ENCODE measurements around the gene STXBP1.
A peak's percentile ranks its signal among the peaks of the same experiment; 100 is the strongest.
"Not testable (repeated sequence)": the region's sequence is repeated elsewhere in the genome, so short reads cannot be mapped to it uniquely, and the experiment has no call there.

Gene STXBP1

GRCh38 chr9:127578952-127579853, 32.9 kb upstream of the STXBP1 start:
- Histone ChIP-seq H3K9ac (ENCODE audit: low read depth, low read length) (peak overlapping the region; percentile 90), H3K27me3 (ENCODE audit: control insufficient read depth, insufficient read depth, low read length) (no peaks in the 10 kb centered on the region), H3K4me3 (ENCODE audit: low read length) (peak overlapping the region; percentile 72), H3K36me3 (ENCODE audit: insufficient read depth, low read length) (peaks cover 5% of the 10 kb centered on the region), H3K4me1 (ENCODE audit: control insufficient read depth, insufficient read depth, low read length) (peaks cover 58% of the 10 kb centered on the region), H3K9me3 (replicated peaks; ENCODE audit: low read length) (peaks cover 6% of the 10 kb centered on the region), H3K4me2 (ENCODE audit: low read length) (peak overlapping the region; percentile 92)

DNA sequence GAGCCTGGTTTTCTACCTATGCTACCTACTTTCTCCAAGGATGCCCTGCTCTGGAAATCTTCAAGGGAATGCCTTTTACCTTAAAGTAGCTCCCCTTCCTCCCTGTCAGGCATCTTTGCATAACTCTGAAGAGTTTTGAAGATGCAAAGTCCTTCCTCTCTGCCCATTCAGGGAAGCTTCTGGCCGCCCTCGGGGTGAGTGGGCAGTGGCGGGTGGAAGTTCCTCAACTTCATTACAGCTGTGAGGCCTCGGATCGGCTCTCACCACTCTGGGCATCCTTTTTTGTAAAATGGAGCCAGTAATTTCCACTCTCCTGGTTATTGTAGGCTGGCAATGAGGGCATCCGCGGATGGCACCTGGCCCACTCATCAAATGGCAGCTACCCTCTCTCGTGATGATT, 31.7 kb upstream of the STXBP1 start:
- Histone ChIP-seq H3K4me2 (ENCODE audit: low read length) (peak overlapping the region; percentile 92), H3K9me3 (replicated peaks; ENCODE audit: low read length) (peaks cover 6% of the 10 kb centered on the region), H3K4me3 (ENCODE audit: low read length) (peak overlapping the region; percentile 72), H3K27me3 (ENCODE audit: control insufficient read depth, insufficient read depth, low read length) (no peaks in the 10 kb centered on the region), H3K4me1 (ENCODE audit: control insufficient read depth, insufficient read depth, low read length) (peaks cover 53% of the 10 kb centered on the region), H3K36me3 (ENCODE audit: insufficient read depth, low read length) (peaks cover 5% of the 10 kb centered on the region), H3K9ac (ENCODE audit: low read depth, low read length) (peak overlapping the region; percentile 39)

DNA sequence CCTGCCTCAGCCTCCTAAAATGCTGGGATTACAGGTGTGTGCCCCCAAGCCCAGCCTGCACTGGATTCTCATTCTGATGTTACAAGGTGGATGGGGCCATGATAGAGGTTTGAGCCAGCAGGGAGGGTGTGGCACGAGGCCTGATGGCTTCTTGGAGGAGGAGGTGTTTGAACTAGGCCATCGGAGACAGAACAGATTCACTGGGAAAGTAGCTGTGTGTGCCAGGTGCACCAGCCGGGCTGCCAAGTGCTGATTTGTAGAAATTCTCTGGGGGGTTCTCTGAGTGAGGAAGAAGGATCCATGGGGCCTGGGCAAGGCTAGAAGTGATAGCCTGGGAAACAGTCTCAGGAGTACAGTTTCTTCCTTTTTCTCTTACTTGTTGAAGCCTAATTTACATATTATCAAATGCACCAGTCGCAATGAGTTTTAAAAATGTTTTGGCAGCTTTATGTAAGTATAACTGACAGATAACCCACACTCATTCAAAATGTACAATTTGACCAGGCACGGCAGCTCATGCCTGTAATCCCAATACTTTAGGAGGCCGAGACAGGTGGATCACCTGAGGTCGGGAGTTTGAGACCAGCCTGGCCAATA, 31.1 kb upstream of the STXBP1 start:
- Histone ChIP-seq H3K27me3 (ENCODE audit: control insufficient read depth, insufficient read depth, low read length) (no peaks in the 10 kb centered on the region), H3K36me3 (ENCODE audit: insufficient read depth, low read length) (peaks cover 5% of the 10 kb centered on the region), H3K4me2 (ENCODE audit: low read length) (peak overlapping the region; percentile 92), H3K9me3 (replicated peaks; ENCODE audit: low read length) (peaks cover 6% of the 10 kb centered on the region), H3K4me1 (ENCODE audit: control insufficient read depth, insufficient read depth, low read length) (peaks cover 54% of the 10 kb centered on the region), H3K4me3 (ENCODE audit: low read length) (peak overlapping the region; percentile 72), H3K9ac (ENCODE audit: low read depth, low read length) (no peak overlapping the region)

- peaks cover 35% of the 10 kb centered on the region for H3K4me1 ChIP-seq (ENCODE audit: control insufficient read depth, insufficient read depth, low read length)
Observed at GRCh38 chr9:127584474-127584805, 27.6 kb upstream of the STXBP1 start.

DNA sequence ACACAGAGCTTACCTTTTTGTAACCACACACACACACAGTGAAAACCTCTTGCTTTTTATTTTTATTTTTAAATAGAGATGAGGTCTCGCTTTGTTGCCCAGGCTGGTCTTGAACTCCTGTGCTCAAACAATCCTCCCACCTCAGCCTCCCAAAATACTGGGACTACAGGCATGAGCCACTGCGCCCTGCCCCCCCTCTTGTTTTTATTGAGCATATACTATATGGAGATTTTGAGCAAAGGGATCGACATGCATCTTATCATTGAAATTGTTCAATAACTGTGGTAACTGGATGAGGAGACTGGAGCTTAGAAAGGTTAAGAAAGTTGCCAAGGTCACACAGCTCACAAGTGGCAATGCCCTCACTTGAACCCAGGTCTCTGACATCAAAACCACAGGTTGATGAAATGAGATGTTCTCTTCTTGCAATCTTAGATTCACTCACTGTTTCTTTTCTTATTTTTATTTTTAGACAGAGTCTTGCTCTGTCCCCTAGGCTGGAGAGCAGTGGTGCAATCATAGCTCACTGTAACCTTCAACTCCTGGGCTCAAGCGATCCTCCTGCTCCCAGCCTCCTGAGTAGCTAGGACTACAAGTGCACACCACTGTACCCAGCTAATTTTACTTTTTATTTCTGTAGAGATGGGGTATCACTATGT, 26.8 kb upstream of the STXBP1 start:
- H3K4me3 ChIP-seq (ENCODE audit: low read length): no peak overlapping the region
- no peak overlapping the region for H3K4me2 ChIP-seq (ENCODE audit: low read length)
- H3K36me3 ChIP-seq (ENCODE audit: insufficient read depth, low read length): peaks cover 9% of the 10 kb centered on the region
- H3K4me1 ChIP-seq (ENCODE audit: control insufficient read depth, insufficient read depth, low read length): peaks cover 26% of the 10 kb centered on the region
- no peak overlapping the region for H3K9ac ChIP-seq (ENCODE audit: low read depth, low read length)
- peaks cover 6% of the 10 kb centered on the region for H3K9me3 ChIP-seq (replicated peaks; ENCODE audit: low read length)
- H3K27me3 ChIP-seq (ENCODE audit: control insufficient read depth, insufficient read depth, low read length): no peaks in the 10 kb centered on the region

More at GRCh38 chr9:127584474-127584805, 27.6 kb upstream of the STXBP1 start:
- not testable (repeated sequence) for H3K9ac ChIP-seq (ENCODE audit: low read depth, low read length); H3K27me3 ChIP-seq (ENCODE audit: control insufficient read depth, insufficient read depth, low read length); H3K36me3 ChIP-seq (ENCODE audit: insufficient read depth, low read length); H3K9me3 ChIP-seq (replicated peaks; ENCODE audit: low read length); H3K4me2 ChIP-seq (ENCODE audit: low read length); H3K4me3 ChIP-seq (ENCODE audit: low read length)

- peaks cover 18% of the 10 kb centered on the region for H3K4me1 ChIP-seq (ENCODE audit: control insufficient read depth, insufficient read depth, low read length)
- no peak overlapping the region for H3K4me3 ChIP-seq (ENCODE audit: low read length)
- H3K36me3 ChIP-seq (ENCODE audit: insufficient read depth, low read length): peaks cover 5% of the 10 kb centered on the region
- H3K4me2 ChIP-seq (ENCODE audit: low read length): no peak overlapping the region
- peaks cover 6% of the 10 kb centered on the region for H3K9me3 ChIP-seq (replicated peaks; ENCODE audit: low read length)
- H3K27me3 ChIP-seq (ENCODE audit: control insufficient read depth, insufficient read depth, low read length): no peaks in the 10 kb centered on the region
- H3K9ac ChIP-seq (ENCODE audit: low read depth, low read length): no peak overlapping the region
Observed at GRCh38 chr9:127586096-127586495, 26.0 kb upstream of the STXBP1 start.

DNA sequence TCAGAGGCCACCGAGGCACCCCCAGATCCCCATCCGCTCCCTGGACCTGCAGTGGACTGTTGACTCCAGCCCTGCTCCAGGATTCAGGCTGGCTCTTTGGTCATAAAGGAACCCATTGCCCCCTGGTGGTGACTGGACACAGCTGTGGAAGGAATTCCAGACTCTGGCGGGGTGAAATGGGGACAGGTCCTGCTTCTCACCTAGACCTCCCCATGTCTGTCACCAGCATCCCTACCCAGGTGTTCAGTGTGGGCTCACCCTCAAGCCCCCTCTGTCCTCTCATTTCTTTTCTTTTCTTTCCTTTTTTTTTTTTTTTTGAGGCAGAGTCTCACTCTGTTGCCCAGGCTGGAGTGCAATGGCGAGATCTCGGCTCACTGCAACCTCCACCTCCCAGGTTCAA, 25.5 kb upstream of the STXBP1 start:
- H3K36me3 ChIP-seq (ENCODE audit: insufficient read depth, low read length): peaks cover 4% of the 10 kb centered on the region
- H3K4me2 ChIP-seq (ENCODE audit: low read length): no peak overlapping the region
- no peaks in the 10 kb centered on the region for H3K27me3 ChIP-seq (ENCODE audit: control insufficient read depth, insufficient read depth, low read length)
- H3K4me1 ChIP-seq (ENCODE audit: control insufficient read depth, insufficient read depth, low read length): peaks cover 17% of the 10 kb centered on the region
- H3K9ac ChIP-seq (ENCODE audit: low read depth, low read length): no peak overlapping the region
- peaks cover 6% of the 10 kb centered on the region for H3K9me3 ChIP-seq (replicated peaks; ENCODE audit: low read length)
- no peak overlapping the region for H3K4me3 ChIP-seq (ENCODE audit: low read length)

- H3K4me3 ChIP-seq (ENCODE audit: low read length): no peak overlapping the region
- no peak overlapping the region for H3K4me2 ChIP-seq (ENCODE audit: low read length)
- peaks cover 6% of the 10 kb centered on the region for H3K9me3 ChIP-seq (replicated peaks; ENCODE audit: low read length)
- no peaks in the 10 kb centered on the region for H3K27me3 ChIP-seq (ENCODE audit: control insufficient read depth, insufficient read depth, low read length)
- H3K36me3 ChIP-seq (ENCODE audit: insufficient read depth, low read length): peaks cover 6% of the 10 kb centered on the region
- no peak overlapping the region for H3K9ac ChIP-seq (ENCODE audit: low read depth, low read length)
- peaks cover 17% of the 10 kb centered on the region for H3K4me1 ChIP-seq (ENCODE audit: control insufficient read depth, insufficient read depth, low read length)
Observed at GRCh38 chr9:127587966-127588365, 24.1 kb upstream of the STXBP1 start.

DNA sequence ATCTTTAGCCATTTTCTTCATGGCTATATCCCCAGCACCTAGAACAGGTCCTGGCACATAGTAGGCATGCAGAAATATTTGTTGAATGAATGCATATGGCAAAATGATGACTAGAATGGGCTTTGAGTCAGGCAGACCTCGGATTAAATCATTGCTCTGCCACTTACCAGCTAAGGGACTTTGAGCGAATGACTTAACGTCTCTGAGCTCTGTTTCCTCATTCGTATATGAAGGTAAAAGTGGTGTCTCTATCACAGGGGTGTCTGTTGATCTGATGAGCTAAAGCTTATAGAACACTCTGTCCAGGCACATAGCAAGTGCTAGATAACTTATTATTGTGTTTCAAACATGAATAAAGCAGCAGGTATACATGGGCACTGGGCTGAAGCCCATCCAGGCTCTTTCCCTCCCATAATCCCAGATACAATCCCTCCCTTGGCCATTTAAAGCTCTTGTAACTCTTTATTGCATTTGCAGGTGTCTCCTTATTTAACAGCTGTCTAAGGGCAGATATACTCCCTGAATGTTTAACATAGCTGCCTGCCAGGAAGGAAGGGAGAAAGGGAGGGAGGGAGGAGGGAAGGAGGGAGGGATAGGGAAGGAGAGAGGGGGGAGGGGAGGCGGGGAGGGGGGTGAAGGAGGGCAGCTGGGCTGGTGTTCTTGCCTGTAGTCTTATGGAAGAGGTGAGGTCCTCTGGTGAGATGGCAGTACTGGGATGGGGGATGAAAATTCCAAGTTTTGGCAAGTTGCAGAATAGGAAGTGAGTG, 23.2 kb upstream of the STXBP1 start:
- no peak overlapping the region for H3K4me2 ChIP-seq (ENCODE audit: low read length)
- peaks cover 17% of the 10 kb centered on the region for H3K4me1 ChIP-seq (ENCODE audit: control insufficient read depth, insufficient read depth, low read length)
- peaks cover 8% of the 10 kb centered on the region for H3K36me3 ChIP-seq (ENCODE audit: insufficient read depth, low read length)
- no peak overlapping the region for H3K9ac ChIP-seq (ENCODE audit: low read depth, low read length)
- no peaks in the 10 kb centered on the region for H3K27me3 ChIP-seq (ENCODE audit: control insufficient read depth, insufficient read depth, low read length)
- no peaks in the 10 kb centered on the region for H3K9me3 ChIP-seq (replicated peaks; ENCODE audit: low read length)
- H3K4me3 ChIP-seq (ENCODE audit: low read length): no peak overlapping the region

GRCh38 chr9:127589955-127590370, 22.1 kb upstream of the STXBP1 start:
- Histone ChIP-seq H3K9ac (ENCODE audit: low read depth, low read length) (no peak overlapping the region), H3K27me3 (ENCODE audit: control insufficient read depth, insufficient read depth, low read length) (no peaks in the 10 kb centered on the region), H3K9me3 (replicated peaks; ENCODE audit: low read length) (no peaks in the 10 kb centered on the region), H3K4me2 (ENCODE audit: low read length) (peak overlapping the region; percentile 31), H3K36me3 (ENCODE audit: insufficient read depth, low read length) (peaks cover 8% of the 10 kb centered on the region), H3K4me3 (ENCODE audit: low read length) (no peak overlapping the region), H3K4me1 (ENCODE audit: control insufficient read depth, insufficient read depth, low read length) (peaks cover 13% of the 10 kb centered on the region)

DNA sequence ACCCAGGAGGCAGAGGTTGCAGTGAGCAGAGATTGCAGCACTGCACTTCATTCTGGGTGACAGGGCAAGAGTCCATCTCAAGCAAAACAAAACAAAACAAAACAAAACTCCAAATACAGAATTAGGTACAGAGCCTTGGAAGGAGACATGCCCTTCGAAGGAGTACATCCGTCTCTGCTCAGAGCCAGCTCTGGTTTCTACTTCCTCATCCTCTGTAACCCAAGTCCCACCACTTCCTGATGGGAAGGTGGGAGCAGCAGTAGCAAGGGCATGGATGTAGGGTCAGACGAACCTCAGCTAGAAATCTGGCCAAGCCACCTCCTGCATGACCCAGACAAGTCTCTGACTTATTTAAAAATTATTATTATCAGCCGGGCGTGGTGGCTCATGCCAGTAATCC, 16.5 kb upstream of the STXBP1 start:
- H3K4me2 ChIP-seq (ENCODE audit: low read length): no peak overlapping the region
- no peak overlapping the region for H3K4me3 ChIP-seq (ENCODE audit: low read length)
- H3K27me3 ChIP-seq (ENCODE audit: control insufficient read depth, insufficient read depth, low read length): no peaks in the 10 kb centered on the region
- H3K9ac ChIP-seq (ENCODE audit: low read depth, low read length): no peak overlapping the region
- H3K9me3 ChIP-seq (replicated peaks; ENCODE audit: low read length): no peaks in the 10 kb centered on the region
- H3K36me3 ChIP-seq (ENCODE audit: insufficient read depth, low read length): peaks cover 4% of the 10 kb centered on the region
- H3K4me1 ChIP-seq (ENCODE audit: control insufficient read depth, insufficient read depth, low read length): no peaks in the 10 kb centered on the region
